MG63 (cell line): ENCODE data around the gene TTC28. TPM values are rescaled to one million over a fixed set of nuclear protein-coding genes. Genes with fewer than 3 reads are reported as not detected.
"Not testable (repeated sequence)": the region's sequence is repeated elsewhere in the genome, so short reads cannot be mapped to it uniquely, and the experiment has no call there.

Experiments used
- DNase-seq: peaks from one replicate; pipeline ENCODE4 v3.0.0-alpha.2; 2020
- H3K27me3 ChIP-seq: fragments of 250-450 bp; sonication (Bioruptor Pico); 2 replicates; pipeline ENCODE4 v1.5.1; 2020; ENCODE audit warnings: mild to moderate bottlenecking, moderate library complexity
- H3K36me3 ChIP-seq: fragments of 250-450 bp; sonication (Bioruptor Pico); 2 replicates; pipeline ENCODE4 v1.5.1; 2020; ENCODE audit warnings: mild to moderate bottlenecking, moderate library complexity
- H3K4me3 ChIP-seq: fragments of 250-450 bp; sonication (Bioruptor Pico); 2 replicates; pipeline ENCODE4 v1.5.1; 2020; ENCODE audit warnings: mild to moderate bottlenecking, moderate library complexity
- H3K9me3 ChIP-seq: fragments of 250-450 bp; sonication (Bioruptor Pico); 2 replicates; pipeline ENCODE4 v1.5.1; 2020; ENCODE audit warnings: mild to moderate bottlenecking, moderate library complexity
- total RNA-seq: library from RNA; depleted of rRNA; stranded (reverse); fragments of >200 nt; shearing (Covaris generic); gene quantifications from 2 replicates; pipeline ENCODE4 v1.2.3, GENCODE V29; 2014; ENCODE audit warnings: low replicate concordance

The TTC28 gene
- total RNA-seq, 1 experiment from 2014 or later = 3.1 TPM

GRCh38 chr22:28497188-28497587 lies 182.5 kb downstream of the TTC28 start:
- no peaks in the 10 kb centered on the region for H3K27me3 ChIP-seq
- no peaks in the 10 kb centered on the region for H3K9me3 ChIP-seq
- DNase-seq = no peak
- no peak overlapping the region for H3K4me3 ChIP-seq
- no peaks in the 10 kb centered on the region for H3K36me3 ChIP-seq

GRCh38 chr22:28491289-28491688 lies 188.4 kb downstream of the TTC28 start:
- DNase-seq, H3K9me3 ChIP-seq, H3K36me3 ChIP-seq, H3K27me3 ChIP-seq, H3K4me3 ChIP-seq: not testable (repeated sequence)

GRCh38 chr22:28488825-28489224 lies 190.8 kb downstream of the TTC28 start:
- no peaks in the 10 kb centered on the region for H3K36me3 ChIP-seq
- no peak for DNase-seq
- no peaks in the 10 kb centered on the region for H3K9me3 ChIP-seq
- H3K4me3 ChIP-seq = no peak overlapping the region
- H3K27me3 ChIP-seq = no peaks in the 10 kb centered on the region

GRCh38 chr22:28484662-28485061 lies 195.0 kb downstream of the TTC28 start:
- Histone ChIP-seq H3K27me3 (no peaks in the 10 kb centered on the region), H3K4me3 (no peak overlapping the region), H3K9me3 (no peaks in the 10 kb centered on the region), H3K36me3 (no peaks in the 10 kb centered on the region)
- DNase-seq = no peak

GRCh38 chr22:28481725-28482124 lies 197.9 kb downstream of the TTC28 start:
- no peak for DNase-seq
- Histone ChIP-seq H3K27me3 (no peaks in the 10 kb centered on the region), H3K36me3 (no peaks in the 10 kb centered on the region), H3K4me3 (no peak overlapping the region), H3K9me3 (no peaks in the 10 kb centered on the region)

GRCh38 chr22:28480000-28480715 lies 199.5 kb downstream of the TTC28 start:
- no peaks in the 10 kb centered on the region for H3K36me3 ChIP-seq

GRCh38 chr22:28478564-28478963 lies 201.1 kb downstream of the TTC28 start:
- Histone ChIP-seq H3K36me3 (no peaks in the 10 kb centered on the region), H3K4me3 (no peak overlapping the region), H3K9me3 (no peaks in the 10 kb centered on the region), H3K27me3 (no peaks in the 10 kb centered on the region)
- no peak for DNase-seq

More at GRCh38 chr22:28480000-28480715, 199.5 kb downstream of the TTC28 start:
- Histone ChIP-seq H3K4me3 (no peak overlapping the region), H3K27me3 (no peaks in the 10 kb centered on the region), H3K9me3 (no peaks in the 10 kb centered on the region)
- no peak for DNase-seq

- Histone ChIP-seq H3K9me3 (no peaks in the 10 kb centered on the region), H3K27me3 (no peaks in the 10 kb centered on the region), H3K4me3 (no peak overlapping the region), H3K36me3 (no peaks in the 10 kb centered on the region)
- no peak for DNase-seq
Observed at GRCh38 chr22:28477556-28477955, 202.1 kb downstream of the TTC28 start.

- Histone ChIP-seq H3K4me3 (no peak overlapping the region), H3K27me3 (no peaks in the 10 kb centered on the region), H3K36me3 (no peaks in the 10 kb centered on the region), H3K9me3 (no peaks in the 10 kb centered on the region)
- no peak for DNase-seq
Observed at GRCh38 chr22:28474330-28474729, 205.3 kb downstream of the TTC28 start.

- no peak for DNase-seq
- H3K9me3 ChIP-seq = no peaks in the 10 kb centered on the region
- no peaks in the 10 kb centered on the region for H3K36me3 ChIP-seq
- no peaks in the 10 kb centered on the region for H3K27me3 ChIP-seq
- H3K4me3 ChIP-seq = no peak overlapping the region
Observed at GRCh38 chr22:28473258-28473657, 206.4 kb downstream of the TTC28 start.

- H3K27me3 ChIP-seq, H3K36me3 ChIP-seq, H3K4me3 ChIP-seq, DNase-seq, H3K9me3 ChIP-seq: not testable (repeated sequence)
Observed at GRCh38 chr22:28467055-28467454, 212.6 kb downstream of the TTC28 start.

GRCh38 chr22:28466399-28466798 lies 213.2 kb downstream of the TTC28 start:
- H3K36me3 ChIP-seq = no peaks in the 10 kb centered on the region
- no peak overlapping the region for H3K4me3 ChIP-seq
- no peaks in the 10 kb centered on the region for H3K9me3 ChIP-seq
- no peak for DNase-seq
- H3K27me3 ChIP-seq = no peaks in the 10 kb centered on the region

- H3K4me3 ChIP-seq = no peak overlapping the region
- no peak for DNase-seq
- no peaks in the 10 kb centered on the region for H3K9me3 ChIP-seq
- H3K36me3 ChIP-seq = no peaks in the 10 kb centered on the region
- no peaks in the 10 kb centered on the region for H3K27me3 ChIP-seq
Observed at GRCh38 chr22:28465841-28466240, 213.8 kb downstream of the TTC28 start.

- Histone ChIP-seq H3K27me3 (no peaks in the 10 kb centered on the region), H3K36me3 (no peaks in the 10 kb centered on the region), H3K9me3 (no peaks in the 10 kb centered on the region), H3K4me3 (no peak overlapping the region)
- DNase-seq = no peak
Observed at GRCh38 chr22:28464127-28464526, 215.5 kb downstream of the TTC28 start.

- not testable (repeated sequence) for H3K36me3 ChIP-seq, H3K9me3 ChIP-seq, H3K4me3 ChIP-seq, H3K27me3 ChIP-seq, DNase-seq
Observed at GRCh38 chr22:28463408-28463807, 216.2 kb downstream of the TTC28 start.

- H3K27me3 ChIP-seq = no peaks in the 10 kb centered on the region
- H3K4me3 ChIP-seq = no peak overlapping the region
- H3K36me3 ChIP-seq = no peaks in the 10 kb centered on the region
- DNase-seq = no peak
- no peaks in the 10 kb centered on the region for H3K9me3 ChIP-seq
Observed at GRCh38 chr22:28462901-28463300, 216.7 kb downstream of the TTC28 start.

GRCh38 chr22:28462041-28462440 lies 217.6 kb downstream of the TTC28 start:
- no peaks in the 10 kb centered on the region for H3K9me3 ChIP-seq
- no peaks in the 10 kb centered on the region for H3K36me3 ChIP-seq
- no peak overlapping the region for H3K4me3 ChIP-seq
- no peak for DNase-seq
- H3K27me3 ChIP-seq = no peaks in the 10 kb centered on the region

- Histone ChIP-seq H3K36me3 (no peaks in the 10 kb centered on the region), H3K9me3 (no peaks in the 10 kb centered on the region), H3K4me3 (no peak overlapping the region), H3K27me3 (no peaks in the 10 kb centered on the region)
- DNase-seq = no peak
Observed at GRCh38 chr22:28454431-28455064, 225.1 kb downstream of the TTC28 start.
